NCI-H146 treated with DMSO at 0.1 percent for 48 hours (cell line): ENCODE measurements around the gene STPG1.
A peak's percentile ranks its signal among the peaks of the same experiment; 100 is the strongest.

Source experiments
- DNase-seq: peaks from one replicate; lab custom pipeline; 2025; ENCODE audit not compliant: unreplicated experiment; lab: John Stamatoyannopoulos, UW

Gene STPG1

DNA sequence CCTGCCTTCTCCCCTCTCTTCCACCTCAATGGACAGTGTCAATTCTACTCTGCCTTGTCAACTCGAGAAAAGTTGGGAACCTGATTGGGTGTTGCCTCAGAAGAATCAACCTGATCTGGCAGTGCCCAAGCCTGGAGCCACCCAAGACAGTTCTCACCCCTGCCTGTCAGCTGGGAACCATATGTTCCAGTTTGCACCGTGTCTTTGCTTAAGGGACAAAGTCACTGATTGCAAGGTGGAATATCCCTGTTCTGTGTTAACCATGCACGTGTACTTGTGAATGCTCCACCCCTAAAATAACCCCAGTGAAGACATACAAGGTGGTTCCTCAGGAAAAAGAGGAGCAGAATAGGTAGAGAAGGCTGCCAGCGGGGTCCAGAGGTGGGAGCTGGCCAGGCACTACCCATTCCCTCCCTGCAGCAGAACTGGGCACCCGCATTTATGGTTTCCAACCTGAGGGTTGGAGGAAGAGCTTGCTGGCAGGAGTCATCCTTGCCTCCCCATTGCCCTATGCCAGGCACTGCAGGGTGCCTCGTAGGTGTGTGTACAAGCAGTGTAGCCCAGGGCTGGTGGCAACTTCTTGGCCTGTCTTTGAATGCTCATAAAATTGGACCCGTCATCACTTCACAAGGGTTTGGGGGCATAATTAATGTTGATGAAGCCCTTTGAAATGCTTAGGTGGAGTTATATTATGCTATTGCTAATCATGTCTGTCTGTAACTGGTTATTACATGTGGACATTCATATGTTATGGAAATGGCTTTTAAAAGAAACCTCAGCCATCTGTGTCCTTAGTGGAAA lies 13.4 kb upstream of the STPG1 start:
- no peak for DNase-seq

DNA sequence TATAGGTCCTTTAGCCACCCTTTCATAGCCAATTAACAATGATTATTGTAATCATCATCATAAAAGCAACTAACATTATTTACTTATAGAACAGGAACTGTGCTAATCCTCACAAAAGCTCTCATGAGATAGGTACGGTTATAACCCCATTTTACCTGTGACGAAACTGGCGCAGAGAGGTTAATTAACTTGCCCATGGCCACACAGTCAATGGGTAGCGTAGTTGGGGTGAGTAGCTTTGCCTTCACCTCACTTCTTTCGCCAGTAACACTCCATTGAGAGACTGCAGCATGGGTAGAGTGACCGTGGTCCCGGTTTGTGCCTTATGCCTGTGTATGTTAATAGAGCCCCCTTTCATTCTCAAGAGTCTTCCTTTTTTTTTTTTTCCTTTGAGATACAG lies 12.3 kb upstream of the STPG1 start:
- no peak for DNase-seq

GRCh38 chr1:24425441-24425840 lies 11.9 kb upstream of the STPG1 start:
- DNase-seq: no peak

DNA sequence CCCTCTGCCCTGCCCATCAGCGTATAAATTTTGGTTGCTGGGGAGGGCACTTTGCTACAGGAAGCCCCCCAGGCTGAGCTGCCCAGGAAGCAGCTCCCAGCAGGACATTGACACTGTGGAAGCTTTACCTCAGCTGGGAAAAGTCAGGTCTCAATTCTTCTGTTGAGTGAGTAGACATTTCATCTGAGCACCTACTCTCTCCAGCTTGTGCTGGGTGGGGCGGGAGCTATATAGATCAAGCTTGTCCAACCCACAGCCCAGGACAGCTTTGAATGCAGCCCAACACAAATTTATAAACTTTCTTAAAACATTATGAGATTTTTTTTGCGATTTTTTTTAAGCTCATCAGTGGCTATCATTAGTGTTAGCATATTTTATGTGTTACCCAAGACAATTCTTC lies 11.4 kb upstream of the STPG1 start:
- DNase-seq: no peak

- DNase-seq: no peak
Observed at GRCh38 chr1:24424207-24424606, 10.6 kb upstream of the STPG1 start.

DNA sequence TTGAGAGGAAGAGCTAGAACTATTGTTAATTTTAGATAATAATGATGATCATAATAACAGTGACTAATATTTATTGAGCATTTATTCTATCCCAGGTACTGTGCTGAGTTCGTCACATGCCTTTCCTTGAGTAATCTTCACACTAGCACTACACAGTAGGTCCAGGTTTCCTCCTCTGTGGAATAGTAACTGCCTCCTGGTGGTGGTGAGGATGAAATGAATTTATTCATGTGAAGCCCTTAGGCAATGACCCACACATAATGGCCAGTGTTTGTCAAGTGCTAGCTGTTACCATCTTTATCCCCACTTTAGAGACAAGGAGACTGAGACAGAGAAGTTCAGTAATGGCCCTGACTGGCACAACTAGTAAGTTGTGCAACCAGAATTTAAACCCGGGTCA lies 7.9 kb upstream of the STPG1 start:
- DNase-seq: no peak

DNA sequence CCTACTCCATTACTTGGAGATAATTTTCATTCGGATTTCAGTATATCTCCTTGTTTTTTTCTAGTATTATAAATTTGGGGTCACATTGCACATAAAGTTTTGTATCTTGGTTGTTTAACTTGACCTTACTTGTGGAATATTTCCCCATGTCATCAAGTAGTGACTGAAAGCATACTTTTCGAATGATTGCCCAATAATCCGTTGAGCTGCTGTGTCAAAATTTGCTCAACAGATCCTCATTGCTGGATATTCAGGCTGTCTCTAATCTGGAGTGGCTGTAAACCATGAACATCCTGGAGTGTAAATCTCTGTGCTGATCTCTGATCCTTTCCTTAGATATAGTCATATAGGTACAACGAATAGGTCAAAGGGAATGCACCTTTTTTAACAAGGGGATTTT lies 7.0 kb upstream of the STPG1 start:
- DNase-seq: no peak

GRCh38 chr1:24418898-24419628 lies 5.5 kb upstream of the STPG1 start:
- DNase-seq: no peak

GRCh38 chr1:24417681-24418080 lies 4.1 kb upstream of the STPG1 start:
- DNase-seq: no peak

DNA sequence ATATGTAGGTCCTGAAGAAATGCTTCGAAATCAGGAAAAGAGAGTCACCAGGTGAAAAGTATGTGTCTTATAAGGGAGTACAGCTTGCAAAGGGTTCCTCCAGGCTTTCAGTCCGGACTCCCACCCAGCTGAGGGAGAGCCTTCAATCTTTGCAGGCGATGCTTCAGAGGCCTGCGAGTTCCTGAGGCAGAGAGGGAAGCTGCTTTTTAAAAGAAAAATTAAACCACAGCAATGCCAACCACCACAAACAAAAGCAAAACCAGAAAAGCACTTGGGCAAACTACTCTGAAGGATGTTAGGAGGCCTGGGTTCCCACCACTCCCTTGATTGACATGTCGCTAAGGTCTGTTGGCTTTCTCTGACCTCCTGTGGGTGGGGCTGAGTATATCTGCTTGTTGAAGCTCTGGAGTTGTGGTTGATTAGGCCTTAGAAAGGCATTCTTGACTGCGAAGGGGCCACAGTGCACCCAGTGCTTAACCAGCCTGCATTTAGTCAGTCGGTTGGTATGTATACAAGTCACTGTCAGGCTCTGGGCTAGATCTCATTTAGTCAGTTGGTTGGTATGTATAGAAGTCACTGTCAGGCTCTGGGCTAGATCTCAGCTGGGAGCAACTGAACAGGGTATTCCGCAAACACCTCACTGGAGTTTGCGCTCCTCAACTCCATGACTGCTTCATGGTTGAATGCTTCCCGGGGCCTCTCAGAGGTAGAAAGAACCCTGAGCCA lies 3.2 kb upstream of the STPG1 start:
- no peak for DNase-seq

GRCh38 chr1:24415910-24416665 lies 2.5 kb upstream of the STPG1 start:
- DNase-seq: no peak

- peak; percentile 91 for DNase-seq
Observed at GRCh38 chr1:24415334-24415909, 1.8 kb upstream of the STPG1 start, which contains the start of gene NIPAL3. Gene NIPAL3, plus strand, starts transcription at chr1:24415802. Its CDS starts 3,746 bp downstream, at chr1:24419548.

- DNase-seq: no peak
Observed at GRCh38 chr1:24414775-24415333, 1.3 kb upstream of the STPG1 start.

DNA sequence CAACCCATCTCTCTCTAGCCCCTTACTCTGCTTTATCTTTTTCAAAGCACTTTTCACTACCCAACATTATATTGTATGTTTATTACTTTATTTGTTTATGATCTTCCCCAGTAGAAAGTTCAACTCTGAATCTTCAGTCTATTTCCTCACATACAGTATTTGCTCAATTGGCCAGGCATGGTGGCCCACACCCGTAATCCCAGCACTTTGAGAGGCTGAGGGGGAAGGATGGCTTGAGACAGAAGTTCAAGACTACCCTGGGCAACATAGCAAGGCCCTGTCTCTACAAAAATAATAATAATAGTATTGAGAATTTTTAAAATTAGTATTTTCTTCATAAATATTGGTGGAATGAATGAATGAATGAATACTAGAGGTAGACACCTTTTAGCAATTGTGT lies 1.2 kb downstream of the STPG1 start:
- DNase-seq: no peak

DNA sequence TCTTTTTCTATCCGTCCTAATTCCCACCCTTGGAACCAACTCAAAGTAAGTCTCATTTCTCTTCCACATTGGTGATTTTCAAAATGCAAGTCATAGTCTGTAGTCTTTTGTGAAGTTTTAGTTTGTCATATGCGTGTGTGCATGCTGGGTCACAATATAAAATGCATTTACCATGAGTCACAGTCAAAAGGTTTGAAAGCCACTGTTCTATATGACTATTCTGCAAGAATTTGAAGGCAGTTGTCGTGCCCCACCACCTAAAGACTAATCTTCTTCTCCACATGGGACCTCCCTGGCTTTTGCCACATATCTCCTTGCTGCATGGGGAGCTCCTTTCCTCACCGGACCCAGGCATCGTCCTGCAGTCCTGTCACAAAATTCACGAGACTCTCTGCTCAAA lies 1.6 kb downstream of the STPG1 start:
- no peak for DNase-seq

DNA sequence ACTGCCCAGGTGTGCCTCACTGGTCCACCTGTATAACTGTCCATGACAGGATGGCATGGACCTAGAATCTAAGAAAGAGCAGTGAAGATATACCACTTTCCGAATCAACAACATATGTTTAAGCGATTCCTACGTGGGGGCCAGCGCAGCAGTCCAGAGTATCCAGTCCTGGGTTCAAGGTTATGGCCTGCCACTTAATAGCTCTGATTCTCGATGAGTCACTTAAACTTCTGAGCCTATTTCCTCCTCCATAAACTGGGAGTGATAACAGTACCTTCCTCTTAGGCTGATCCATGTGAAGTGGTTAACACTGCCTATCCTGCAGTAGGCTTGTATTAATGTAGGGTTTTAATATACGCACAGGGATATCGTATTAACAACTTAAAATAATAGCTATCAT lies 2.8 kb downstream of the STPG1 start:
- DNase-seq: no peak

GRCh38 chr1:24409535-24409934 lies 4.0 kb downstream of the STPG1 start:
- DNase-seq: no peak

- DNase-seq: no peak
Observed at GRCh38 chr1:24406788-24407187, 6.8 kb downstream of the STPG1 start.

DNA sequence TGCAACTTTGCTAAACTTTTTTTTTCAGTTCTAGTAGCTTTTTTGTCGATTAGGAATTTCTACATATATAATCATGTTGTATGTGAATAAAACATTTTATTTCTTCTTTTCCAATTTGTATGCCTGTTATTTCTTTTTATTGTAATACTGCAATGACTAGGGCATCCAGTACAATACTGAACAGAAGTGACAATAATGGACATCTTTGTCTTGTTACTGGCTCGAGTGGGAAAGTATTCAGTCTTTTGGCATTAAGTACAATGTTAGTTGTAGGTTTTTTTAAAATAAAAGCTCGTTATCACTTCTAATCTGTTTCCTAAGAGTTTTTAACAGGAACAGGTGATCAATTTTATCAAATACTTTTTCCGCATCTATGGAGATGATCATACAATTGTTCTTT lies 9.8 kb downstream of the STPG1 start:
- no peak for DNase-seq

GRCh38 chr1:24400065-24400464 lies 13.5 kb downstream of the STPG1 start:
- DNase-seq: no peak
